Measurements from ENCODE around the gene SLC6A6.

SLC6A6 gene

GRCh38 chr3:14374444-14374883 lies 27.9 kb upstream of the SLC6A6 start:
- peaks cover 2% of the 10 kb centered on the region for H3K27me3 ChIP-seq (replicated peaks)
- H3K4me3 ChIP-seq (ENCODE audit: low read depth, low read length): no peak overlapping the region
- DNase-seq: no peak

GRCh38 chr3:14375192-14375591 lies 27.2 kb upstream of the SLC6A6 start:
- no peak overlapping the region for H3K27ac ChIP-seq
- in situ Hi-C loops (cut with HindIII; ENCODE audit: low pct_ligation_motif_present, low sequenced_read_pairs): no loop called here
- H3K36me3 ChIP-seq (replicated peaks): no peaks in the 10 kb centered on the region
- no peak for DNase-seq
- H3K27me3 ChIP-seq (replicated peaks): no peaks in the 10 kb centered on the region
- H3K4me3 ChIP-seq (ENCODE audit: low read depth, low read length): no peak overlapping the region
- peak; percentile 34 for TF ChIP-seq CTCF (IDR thresholded peaks at IDR 0.05; ENCODE audit: low read depth, low read length, missing control alignments)

More at GRCh38 chr3:14374444-14374883, 27.9 kb upstream of the SLC6A6 start:
- Histone ChIP-seq H3K27ac (no peak overlapping the region), H3K36me3 (replicated peaks) (no peaks in the 10 kb centered on the region)
- in situ Hi-C loops (cut with HindIII; ENCODE audit: low pct_ligation_motif_present, low sequenced_read_pairs): no loop called here
- no peak for TF ChIP-seq CTCF (IDR thresholded peaks at IDR 0.05; ENCODE audit: low read depth, low read length, missing control alignments)

- in situ Hi-C loops (cut with HindIII; ENCODE audit: low pct_ligation_motif_present, low sequenced_read_pairs): no loop called here
- TF ChIP-seq CTCF (IDR thresholded peaks at IDR 0.05; ENCODE audit: low read depth, low read length, missing control alignments): no peak
- DNase-seq: no peak
These were observed 25.9 kb upstream of the SLC6A6 start for GRCh38 chr3:14376348-14377043.

GRCh38 chr3:14377044-14377837 lies 25.2 kb upstream of the SLC6A6 start:
- in situ Hi-C loops (cut with HindIII; ENCODE audit: low pct_ligation_motif_present, low sequenced_read_pairs): no loop called here
- H3K27ac ChIP-seq: no peak overlapping the region
- DNase-seq: no peak
- TF ChIP-seq CTCF (IDR thresholded peaks at IDR 0.05; ENCODE audit: low read depth, low read length, missing control alignments): no peak
- no peaks in the 10 kb centered on the region for H3K36me3 ChIP-seq (replicated peaks)
- H3K4me3 ChIP-seq (ENCODE audit: low read depth, low read length): no peak overlapping the region
- H3K27me3 ChIP-seq (replicated peaks): no peaks in the 10 kb centered on the region

More at GRCh38 chr3:14376348-14377043, 25.9 kb upstream of the SLC6A6 start:
- no peak overlapping the region for H3K27ac ChIP-seq
- H3K36me3 ChIP-seq (replicated peaks): no peaks in the 10 kb centered on the region
- H3K27me3 ChIP-seq (replicated peaks): no peaks in the 10 kb centered on the region
- H3K4me3 ChIP-seq (ENCODE audit: low read depth, low read length): no peak overlapping the region

- no peak for DNase-seq
- Histone ChIP-seq H3K4me3 (ENCODE audit: low read depth, low read length) (no peak overlapping the region), H3K27me3 (replicated peaks) (no peaks in the 10 kb centered on the region), H3K36me3 (replicated peaks) (no peaks in the 10 kb centered on the region), H3K27ac (no peak overlapping the region)
- no peak for TF ChIP-seq CTCF (IDR thresholded peaks at IDR 0.05; ENCODE audit: low read depth, low read length, missing control alignments)
- in situ Hi-C loops (cut with HindIII; ENCODE audit: low pct_ligation_motif_present, low sequenced_read_pairs): no loop called here
These were observed 24.6 kb upstream of the SLC6A6 start for GRCh38 chr3:14377838-14378169.
